Stimulated activated naive CD8-positive, alpha-beta T cell treated with anti-CD3 and anti-CD28 coated beads, Interleukin-15, amount 100 ng/mL, for 72 hours (primary cell): ENCODE results near the gene AKAP6.
"Not testable (repeated sequence)": the region's sequence is repeated elsewhere in the genome, so short reads cannot be mapped to it uniquely, and the experiment has no call there.

Source experiments
- ATAC-seq: fragments of 150-1000 bp; cut with Tn5 transposase; 2 replicates; pipeline ENCODE4 v1.10.0; 2021; ENCODE audit warnings: mild to moderate bottlenecking, moderate library complexity
- DNase-seq, 2 donors: peaks; one replicate each; pipeline ENCODE4 v3.0.0; 2021 to 2022
- H3K27ac Mint-ChIP-seq, 2 donors: one replicate each; pipeline ENCODE4 v1.8.0; 2022; ENCODE audit warnings: mild to moderate bottlenecking in 2 of 2, mixed read lengths in 2 of 2, moderate library complexity in 2 of 2
- H3K27me3 Mint-ChIP-seq: one replicate; pipeline ENCODE4 v1.8.0; 2022; ENCODE audit warnings: mixed read lengths
- H3K4me1 Mint-ChIP-seq: one replicate; pipeline ENCODE4 v1.8.0; 2022; ENCODE audit warnings: mild to moderate bottlenecking, mixed read lengths
- H3K4me3 Mint-ChIP-seq, 2 donors: one replicate each; pipeline ENCODE4 v1.8.0; 2022; ENCODE audit warnings: mild to moderate bottlenecking in 2 of 2, mixed read lengths in 2 of 2, moderate library complexity in 1 of 2
- H3K9me3 Mint-ChIP-seq, 2 donors: one replicate each; pipeline ENCODE4 v1.8.0; 2022; ENCODE audit warnings: mixed read lengths in 2 of 2

The AKAP6 gene

DNA sequence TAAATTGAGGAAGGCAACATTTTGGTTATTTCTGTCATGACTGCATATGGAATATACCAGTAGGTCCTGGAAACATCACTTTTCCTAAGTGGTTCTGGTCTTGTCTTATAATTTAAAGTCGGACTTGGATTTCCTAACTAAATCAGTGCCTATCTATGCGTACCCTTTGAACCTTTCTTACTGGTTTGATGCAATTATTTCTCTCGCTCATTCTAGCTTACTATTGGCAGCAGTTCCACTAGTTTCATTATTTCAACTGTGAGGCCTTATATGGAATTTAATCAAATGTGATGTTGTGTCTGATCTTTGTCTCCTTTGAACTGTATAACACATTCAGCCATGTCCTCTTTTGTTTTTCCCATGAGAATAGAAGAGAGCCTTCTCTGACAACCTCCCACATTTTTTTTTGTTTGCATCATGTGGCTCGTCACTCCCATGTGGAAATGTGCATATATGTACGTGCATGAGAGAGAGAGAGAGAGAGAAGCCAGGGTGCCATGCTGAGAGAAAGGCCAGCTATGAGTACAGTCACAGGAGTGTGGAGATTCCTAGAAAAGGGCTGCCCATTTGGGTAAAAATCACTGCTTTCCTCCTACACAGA lies 48.0 kb downstream of the AKAP6 start:
- H3K27ac Mint-ChIP-seq: no peak overlapping the region
- ATAC-seq (no peak), DNase-seq (no peak)
- H3K4me1 Mint-ChIP-seq: peaks cover 10% of the 10 kb centered on the region
- no peaks in the 10 kb centered on the region for H3K27me3 Mint-ChIP-seq
- H3K4me3 Mint-ChIP-seq: no peak overlapping the region
- no peaks in the 10 kb centered on the region for H3K9me3 Mint-ChIP-seq

DNA sequence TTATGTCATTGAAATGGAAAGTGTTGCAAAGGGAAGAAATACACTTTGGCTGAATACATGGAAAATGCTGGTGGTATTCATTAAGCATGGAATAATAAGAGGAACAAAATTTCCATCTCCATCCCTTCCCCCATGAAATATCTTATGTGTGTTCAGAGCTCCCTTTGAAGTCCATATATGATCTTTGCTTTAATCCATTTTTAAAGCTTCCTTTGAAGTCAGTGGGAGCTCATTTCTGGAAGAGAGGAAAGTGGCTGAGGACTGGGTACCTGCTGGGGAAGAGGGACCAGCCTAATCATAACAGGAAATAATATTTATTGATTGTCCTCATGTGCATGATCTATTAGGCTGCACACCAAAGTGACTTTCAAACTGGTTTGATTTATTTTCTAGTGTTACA lies 49.2 kb downstream of the AKAP6 start:
- Mint-ChIP-seq H3K27ac (no peak overlapping the region), H3K4me3 (no peak overlapping the region), H3K9me3 (no peaks in the 10 kb centered on the region), H3K27me3 (no peaks in the 10 kb centered on the region), H3K4me1 (peaks cover 10% of the 10 kb centered on the region)
- ATAC-seq: no peak
- DNase-seq: no peak

DNA sequence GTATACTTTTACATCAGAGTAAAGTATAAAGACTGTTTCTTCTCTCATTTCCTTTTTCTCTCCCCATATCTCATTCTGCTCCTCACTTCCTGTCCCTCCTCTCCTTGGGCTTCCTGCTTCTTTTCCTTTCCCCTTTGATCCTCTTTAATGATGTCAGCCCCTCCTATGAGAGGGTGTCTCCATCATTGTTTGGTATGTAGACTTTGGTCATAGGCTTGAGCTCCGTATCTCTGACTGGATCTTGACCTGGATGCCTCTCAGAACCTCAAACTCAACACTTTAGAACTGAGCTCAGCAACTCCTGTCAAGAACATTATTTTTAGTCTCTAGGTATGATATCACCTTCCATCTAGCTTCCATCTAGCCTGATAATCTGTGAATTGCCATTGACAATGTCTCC lies 50.3 kb downstream of the AKAP6 start:
- H3K4me3 Mint-ChIP-seq: no peak overlapping the region
- ATAC-seq (no peak), DNase-seq (no peak)
- peaks cover 10% of the 10 kb centered on the region for H3K4me1 Mint-ChIP-seq
- H3K27me3 Mint-ChIP-seq: no peaks in the 10 kb centered on the region
- H3K27ac Mint-ChIP-seq: peak overlapping the region in 1 of 2 donors; percentile 11
- H3K9me3 Mint-ChIP-seq: no peaks in the 10 kb centered on the region

DNA sequence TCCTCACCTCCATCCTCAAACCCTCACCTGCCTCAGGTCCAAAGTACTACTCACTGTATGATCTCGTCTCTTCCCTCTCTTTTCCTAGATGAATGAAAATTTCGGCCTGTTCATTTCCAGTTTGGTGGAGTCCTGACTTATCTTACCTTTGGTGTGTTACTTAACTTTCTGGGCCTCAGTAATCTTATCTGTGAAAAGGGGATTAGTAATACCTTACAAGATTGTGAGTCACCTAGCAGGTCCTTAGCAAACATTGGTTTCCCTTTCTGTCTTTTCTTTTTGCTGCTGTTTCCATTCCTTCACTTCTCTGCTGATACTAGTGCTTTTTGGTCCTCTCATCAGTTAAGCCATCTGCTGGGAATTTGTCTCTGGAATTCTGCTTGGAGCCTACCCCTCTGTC lies 52.8 kb downstream of the AKAP6 start:
- no peak for DNase-seq
- no peak overlapping the region for H3K27ac Mint-ChIP-seq
- H3K4me3 Mint-ChIP-seq: no peak overlapping the region
- H3K9me3 Mint-ChIP-seq: no peaks in the 10 kb centered on the region
- H3K4me1 Mint-ChIP-seq: peaks cover 10% of the 10 kb centered on the region
- H3K27me3 Mint-ChIP-seq: no peaks in the 10 kb centered on the region
- ATAC-seq: peak; percentile 53

GRCh38 chr14:32382704-32383103 lies 53.6 kb downstream of the AKAP6 start:
- Mint-ChIP-seq H3K9me3 (no peaks in the 10 kb centered on the region), H3K4me3 (no peak overlapping the region), H3K27ac (peak overlapping the region in 1 of 2 donors; percentile 32), H3K27me3 (no peaks in the 10 kb centered on the region), H3K4me1 (peaks cover 10% of the 10 kb centered on the region)
- ATAC-seq (no peak), DNase-seq (no peak)

- DNase-seq (no peak), ATAC-seq (no peak)
- Mint-ChIP-seq H3K9me3 (peaks cover 0 to 7% of the 10 kb centered on the region in 2 donors), H3K27me3 (no peaks in the 10 kb centered on the region), H3K4me3 (no peak overlapping the region), H3K4me1 (peaks cover 10% of the 10 kb centered on the region), H3K27ac (no peak overlapping the region)
Observed at GRCh38 chr14:32383364-32384009, 54.4 kb downstream of the AKAP6 start.

- H3K4me3 Mint-ChIP-seq: no peak overlapping the region
- peaks cover 0 to 16% of the 10 kb centered on the region in 2 donors for H3K9me3 Mint-ChIP-seq
- peaks cover 7% of the 10 kb centered on the region for H3K4me1 Mint-ChIP-seq
- H3K27ac Mint-ChIP-seq: no peak overlapping the region
- no peak for DNase-seq
- ATAC-seq: no peak
- no peaks in the 10 kb centered on the region for H3K27me3 Mint-ChIP-seq
Observed at GRCh38 chr14:32384464-32384863, 55.4 kb downstream of the AKAP6 start.

GRCh38 chr14:32387295-32387694 lies 58.2 kb downstream of the AKAP6 start:
- ATAC-seq, DNase-seq, H3K4me1 Mint-ChIP-seq, H3K27ac Mint-ChIP-seq, H3K4me3 Mint-ChIP-seq: not testable (repeated sequence)
- Mint-ChIP-seq H3K27me3 (peaks cover 20% of the 10 kb centered on the region), H3K9me3 (peaks cover 8 to 30% of the 10 kb centered on the region in 2 donors)

- Mint-ChIP-seq H3K9me3 (peaks cover 8 to 27% of the 10 kb centered on the region in 2 donors), H3K27ac (no peak overlapping the region), H3K4me3 (no peak overlapping the region), H3K4me1 (no peaks in the 10 kb centered on the region), H3K27me3 (peaks cover 20% of the 10 kb centered on the region)
- DNase-seq (no peak), ATAC-seq (no peak)
Observed at GRCh38 chr14:32393119-32393518, 64.0 kb downstream of the AKAP6 start.

GRCh38 chr14:32394038-32394437 lies 64.9 kb downstream of the AKAP6 start:
- H3K4me1 Mint-ChIP-seq: no peaks in the 10 kb centered on the region
- H3K4me3 Mint-ChIP-seq: no peak overlapping the region
- no peak overlapping the region for H3K27ac Mint-ChIP-seq
- ATAC-seq: no peak
- H3K27me3 Mint-ChIP-seq: peaks cover 20% of the 10 kb centered on the region
- DNase-seq: no peak
- H3K9me3 Mint-ChIP-seq: peaks cover 8 to 18% of the 10 kb centered on the region in 2 donors

- DNase-seq (no peak), ATAC-seq (no peak)
- H3K27ac Mint-ChIP-seq: peak overlapping the region in 1 of 2 donors; percentile 80
- no peaks in the 10 kb centered on the region for H3K27me3 Mint-ChIP-seq
- no peaks in the 10 kb centered on the region for H3K9me3 Mint-ChIP-seq
- no peaks in the 10 kb centered on the region for H3K4me1 Mint-ChIP-seq
- no peak overlapping the region for H3K4me3 Mint-ChIP-seq
Observed at GRCh38 chr14:32396885-32397284, 67.8 kb downstream of the AKAP6 start.

GRCh38 chr14:32397861-32398640 lies 69.0 kb downstream of the AKAP6 start:
- Mint-ChIP-seq H3K27me3 (no peaks in the 10 kb centered on the region), H3K4me1 (no peaks in the 10 kb centered on the region), H3K9me3 (no peaks in the 10 kb centered on the region), H3K4me3 (no peak overlapping the region), H3K27ac (no peak overlapping the region)
- no peak for ATAC-seq
- no peak for DNase-seq

DNA sequence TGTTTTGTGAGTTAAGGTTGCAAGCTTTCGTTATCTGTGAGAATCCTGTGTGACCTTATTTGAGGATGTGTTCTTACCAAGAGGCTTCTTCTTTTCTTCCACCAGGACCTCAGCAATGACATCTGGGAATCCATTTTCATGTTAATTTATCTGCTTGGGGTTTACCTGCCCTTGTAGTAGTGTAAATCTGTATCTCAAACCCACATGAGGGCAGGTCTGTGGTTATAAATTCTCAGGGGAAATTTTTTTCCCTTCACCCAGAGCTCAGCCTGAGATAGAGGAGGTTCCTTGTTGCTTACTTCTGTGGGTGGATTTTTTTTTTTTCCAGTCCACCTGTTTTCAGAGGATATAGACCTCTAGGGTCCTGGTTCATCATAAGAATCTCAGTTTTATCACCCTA lies 70.8 kb downstream of the AKAP6 start:
- no peaks in the 10 kb centered on the region for H3K27me3 Mint-ChIP-seq
- H3K4me1 Mint-ChIP-seq: no peaks in the 10 kb centered on the region
- no peaks in the 10 kb centered on the region for H3K9me3 Mint-ChIP-seq
- no peak for ATAC-seq
- H3K4me3 Mint-ChIP-seq: no peak overlapping the region
- H3K27ac Mint-ChIP-seq: no peak overlapping the region
- no peak for DNase-seq

DNA sequence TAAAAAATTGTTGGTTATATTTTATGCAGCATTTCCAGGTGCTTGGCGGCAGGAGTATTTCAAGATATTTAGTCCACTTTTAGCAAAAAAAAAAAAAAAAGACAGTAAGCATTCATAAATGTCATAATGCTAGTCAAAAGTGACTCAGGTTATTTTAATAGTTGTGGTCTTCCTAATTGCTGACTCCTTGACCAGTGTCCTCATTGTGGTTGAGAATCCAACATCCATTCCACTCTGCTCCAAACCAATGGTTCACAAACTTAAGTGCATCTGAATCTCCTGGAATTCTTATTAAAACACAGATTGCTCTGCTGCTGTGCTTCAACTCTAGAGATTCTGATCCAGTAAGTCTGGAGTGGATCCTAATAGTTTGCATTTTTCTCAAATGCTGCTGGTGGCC lies 71.4 kb downstream of the AKAP6 start:
- no peak for ATAC-seq
- no peaks in the 10 kb centered on the region for H3K27me3 Mint-ChIP-seq

DNA sequence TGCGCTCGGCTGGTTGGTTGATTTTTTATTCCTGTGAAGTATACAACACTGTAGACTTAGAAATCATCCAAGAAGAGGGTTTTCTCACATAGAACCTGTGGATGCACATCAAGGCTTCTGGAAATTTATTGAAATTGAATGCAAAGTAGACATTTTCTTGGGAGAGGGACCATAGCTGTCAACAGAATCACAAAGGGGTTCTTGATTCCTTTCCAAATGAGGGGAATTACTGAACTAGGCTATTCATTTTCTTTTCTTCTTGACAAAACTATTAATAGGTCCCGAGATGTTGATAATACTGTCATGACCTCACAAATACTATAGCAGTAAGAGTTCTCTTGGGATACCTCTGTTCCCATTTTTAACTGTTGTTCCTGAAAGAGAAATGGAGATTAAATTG lies 73.9 kb downstream of the AKAP6 start:
- H3K9me3 Mint-ChIP-seq: no peaks in the 10 kb centered on the region
- no peaks in the 10 kb centered on the region for H3K27me3 Mint-ChIP-seq
- no peak for DNase-seq

More for the DNA sequence above, 71.4 kb downstream of the AKAP6 start:
- DNase-seq: no peak
- Mint-ChIP-seq H3K4me1 (no peaks in the 10 kb centered on the region), H3K4me3 (no peak overlapping the region), H3K27ac (no peak overlapping the region), H3K9me3 (no peaks in the 10 kb centered on the region)

GRCh38 chr14:32403688-32404087 lies 74.6 kb downstream of the AKAP6 start:
- Mint-ChIP-seq H3K27ac (no peak overlapping the region), H3K4me1 (no peaks in the 10 kb centered on the region), H3K4me3 (no peak overlapping the region), H3K27me3 (no peaks in the 10 kb centered on the region), H3K9me3 (no peaks in the 10 kb centered on the region)
- ATAC-seq (no peak), DNase-seq (no peak)

More for the DNA sequence above, 73.9 kb downstream of the AKAP6 start:
- ATAC-seq: no peak
- H3K4me3 Mint-ChIP-seq: no peak overlapping the region
- no peaks in the 10 kb centered on the region for H3K4me1 Mint-ChIP-seq
- H3K27ac Mint-ChIP-seq: no peak overlapping the region
